Daoy (cell line): ENCODE measurements around the gene BRF1. TPM values are rescaled to one million over a fixed set of nuclear protein-coding genes. Genes with fewer than 3 reads are reported as not detected.
"Not testable (repeated sequence)": the region's sequence is repeated elsewhere in the genome, so short reads cannot be mapped to it uniquely, and the experiment has no call there.

ENCODE experiments used
- DNase-seq: peaks from one replicate; pipeline ENCODE4 v3.0.0-alpha.2; 2015; ENCODE audit warnings: low read depth
- total RNA-seq: library from RNA; depleted of rRNA; stranded (reverse); fragments of >200 nt; shearing (Covaris generic); gene quantifications from 2 replicates; pipeline ENCODE4 v1.2.3, GENCODE V29; 2014

Gene BRF1
- total RNA-seq, 1 experiment from 2014 or later = 39.9 TPM

- not testable (repeated sequence) for DNase-seq
Observed at GRCh38 chr14:105288936-105289335, 11.9 kb downstream of the BRF1 start.

- no peak for DNase-seq
Observed at GRCh38 chr14:105287249-105288102, 13.3 kb downstream of the BRF1 start.

- DNase-seq = no peak
Observed at GRCh38 chr14:105286759-105287144, 14.0 kb downstream of the BRF1 start.

- no peak for DNase-seq
Observed at GRCh38 chr14:105285174-105285573, 15.6 kb downstream of the BRF1 start.

- no peak for DNase-seq
Observed at GRCh38 chr14:105283899-105284298, 16.9 kb downstream of the BRF1 start.

GRCh38 chr14:105283028-105283427 lies 17.8 kb downstream of the BRF1 start:
- no peak for DNase-seq

- DNase-seq = no peak
Observed at GRCh38 chr14:105282098-105282725, 18.6 kb downstream of the BRF1 start.

- peak; percentile 64 for DNase-seq
Observed at GRCh38 chr14:105281371-105282097, 19.3 kb downstream of the BRF1 start.

GRCh38 chr14:105280525-105280924 lies 20.3 kb downstream of the BRF1 start:
- DNase-seq = no peak

- no peak for DNase-seq
Observed at GRCh38 chr14:105279642-105280361, 21.0 kb downstream of the BRF1 start.

- DNase-seq = not testable (repeated sequence)
Observed at GRCh38 chr14:105277448-105277847, 23.4 kb downstream of the BRF1 start.

- DNase-seq = peak; percentile 46
Observed at GRCh38 chr14:105275267-105275946, 25.4 kb downstream of the BRF1 start.

- no peak for DNase-seq
Observed at GRCh38 chr14:105274637-105275036, 26.2 kb downstream of the BRF1 start.

- DNase-seq = no peak
Observed at GRCh38 chr14:105273062-105273461, 27.7 kb downstream of the BRF1 start.

- DNase-seq = no peak
Observed at GRCh38 chr14:105272623-105273022, 28.2 kb downstream of the BRF1 start.

- DNase-seq = no peak
Observed at GRCh38 chr14:105271224-105271890, 29.4 kb downstream of the BRF1 start.

- DNase-seq = no peak
Observed at GRCh38 chr14:105269405-105269804, 31.4 kb downstream of the BRF1 start.

GRCh38 chr14:105268736-105269354 lies 32.0 kb downstream of the BRF1 start:
- no peak for DNase-seq

GRCh38 chr14:105267820-105268548 lies 32.8 kb downstream of the BRF1 start:
- no peak for DNase-seq

GRCh38 chr14:105261781-105262180 lies 39.0 kb downstream of the BRF1 start:
- DNase-seq = no peak
